DND-41 (cell line): ENCODE measurements around the gene ZNF217.

Experiments used
- CTCF ChIP-seq: IDR thresholded peaks from 2 replicates; pipeline ENCODE4 v1.5.1; 2012; ENCODE audit warnings: borderline replicate concordance, low read length, moderate library complexity, mild to moderate bottlenecking; ENCODE audit not compliant: poor library complexity, severe bottlenecking; ENCODE audit errors: extremely low read depth
- EZH2 ChIP-seq: IDR thresholded peaks from 3 replicates; pipeline ENCODE4 v1.6.1; 2012; ENCODE audit warnings: borderline replicate concordance, low read depth, mild to moderate bottlenecking, moderate library complexity, low read length, inconsistent platforms; ENCODE audit not compliant: severe bottlenecking

- TF ChIP-seq CTCF (peak; percentile 55), EZH2 (no peak)
These were observed 704 bp upstream of the ZNF217 start for GRCh38 chr20:53594068-53595017.
